ENCODE measurements around the gene PLXNA4. TPM values are rescaled to one million over a fixed set of nuclear protein-coding genes. Genes with fewer than 3 reads are reported as not detected.

The PLXNA4 gene
- total RNA-seq, 1 experiment from 2014 or later, result 0.10 TPM

DNA sequence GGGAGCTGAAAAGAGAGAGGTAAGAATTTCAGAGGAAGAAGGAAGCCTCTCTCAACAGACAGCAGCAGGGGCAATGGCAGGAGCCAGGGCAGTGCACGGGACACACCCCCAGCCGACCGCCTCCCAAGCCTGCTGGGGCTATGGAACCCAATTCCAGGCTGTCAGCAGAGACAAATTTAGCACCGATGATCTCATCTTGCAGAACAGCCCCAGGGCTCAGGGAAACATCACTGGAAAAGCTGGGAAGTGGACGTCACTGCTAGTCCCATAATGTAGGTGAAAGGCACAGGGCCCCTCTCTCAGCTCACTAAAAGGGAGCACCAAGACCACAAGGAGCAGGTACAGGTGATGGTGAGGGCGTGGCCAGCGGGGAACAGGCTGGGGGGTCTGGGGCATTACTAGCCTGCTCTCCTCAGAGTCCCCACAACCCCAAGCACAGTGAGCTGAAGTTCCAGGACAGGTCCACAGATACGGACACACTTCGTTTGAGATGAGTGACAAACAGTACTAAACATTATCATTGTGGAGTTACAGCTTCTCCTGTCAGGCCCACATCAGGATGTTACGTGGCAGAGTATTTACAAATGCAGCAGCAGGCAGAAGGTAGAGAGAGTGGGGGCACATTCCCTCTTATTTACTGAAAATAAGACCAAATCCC is 103.7 kb downstream of the PLXNA4 start:
- no peaks in the 10 kb centered on the region for H3K4me1 ChIP-seq (ENCODE audit: control insufficient read depth, insufficient read depth, low read length)

DNA sequence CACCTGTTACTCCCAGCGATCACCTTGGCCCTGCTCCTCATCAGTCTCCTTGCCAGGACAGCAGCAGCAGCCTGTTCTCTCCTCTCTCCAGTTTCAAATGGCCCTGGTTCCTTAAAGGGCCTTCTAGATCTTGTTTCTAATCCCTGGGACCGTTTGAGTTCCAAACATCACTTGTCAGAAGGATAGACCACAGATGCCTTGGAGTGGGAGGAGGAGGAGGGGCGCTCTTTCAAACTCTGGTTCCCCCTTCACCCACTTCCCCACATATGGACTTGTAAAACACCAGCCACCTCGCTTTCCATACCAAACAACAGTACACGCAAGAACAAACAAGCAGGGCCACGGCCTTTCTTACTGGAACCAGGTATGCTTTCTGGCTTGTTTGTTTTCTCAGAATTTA is 104.8 kb downstream of the PLXNA4 start:
- H3K9me3 ChIP-seq (ENCODE audit: control insufficient read depth, insufficient read depth, low read depth, low read length), result no peaks in the 10 kb centered on the region
- in situ Hi-C loops (cut with HindIII; ENCODE audit: low pct_unique_long_range_greater_than_20kb, low sequenced_read_pairs), result no loop called here
- DNase-seq (ENCODE audit: low read depth, low spot score) (no peak), ATAC-seq (no peak)
- BruUV-seq (replicated peaks), result no TSS peak
- H3K4me1 ChIP-seq (ENCODE audit: control insufficient read depth, insufficient read depth, low read length), result no peaks in the 10 kb centered on the region
- H3K36me3 ChIP-seq (ENCODE audit: control insufficient read depth, insufficient read depth, low read length), result no peaks in the 10 kb centered on the region
- no peak overlapping the region for H3K4me3 ChIP-seq (ENCODE audit: low read depth in 2 of 2, low read length in 2 of 2)
- ChIA-PET POLR2A (no interaction called here), CTCF (no interaction called here)
- intact Hi-C loops (cut with micrococcal nuclease; ENCODE audit: unreplicated experiment), result no loop called here
- TF ChIP-seq POLR2AphosphoS5 (IDR thresholded peaks at IDR 0.05; ENCODE audit: low read depth, low read length) (no peak), SIN3A (IDR thresholded peaks at IDR 0.05; ENCODE audit: borderline replicate concordance, insufficient read depth, low read depth, low read length) (no peak), TCF7L2 (IDR thresholded peaks at IDR 0.05; ENCODE audit: low read depth, low read length) (no peak)
- TF ChIP-seq, protein P1, sequence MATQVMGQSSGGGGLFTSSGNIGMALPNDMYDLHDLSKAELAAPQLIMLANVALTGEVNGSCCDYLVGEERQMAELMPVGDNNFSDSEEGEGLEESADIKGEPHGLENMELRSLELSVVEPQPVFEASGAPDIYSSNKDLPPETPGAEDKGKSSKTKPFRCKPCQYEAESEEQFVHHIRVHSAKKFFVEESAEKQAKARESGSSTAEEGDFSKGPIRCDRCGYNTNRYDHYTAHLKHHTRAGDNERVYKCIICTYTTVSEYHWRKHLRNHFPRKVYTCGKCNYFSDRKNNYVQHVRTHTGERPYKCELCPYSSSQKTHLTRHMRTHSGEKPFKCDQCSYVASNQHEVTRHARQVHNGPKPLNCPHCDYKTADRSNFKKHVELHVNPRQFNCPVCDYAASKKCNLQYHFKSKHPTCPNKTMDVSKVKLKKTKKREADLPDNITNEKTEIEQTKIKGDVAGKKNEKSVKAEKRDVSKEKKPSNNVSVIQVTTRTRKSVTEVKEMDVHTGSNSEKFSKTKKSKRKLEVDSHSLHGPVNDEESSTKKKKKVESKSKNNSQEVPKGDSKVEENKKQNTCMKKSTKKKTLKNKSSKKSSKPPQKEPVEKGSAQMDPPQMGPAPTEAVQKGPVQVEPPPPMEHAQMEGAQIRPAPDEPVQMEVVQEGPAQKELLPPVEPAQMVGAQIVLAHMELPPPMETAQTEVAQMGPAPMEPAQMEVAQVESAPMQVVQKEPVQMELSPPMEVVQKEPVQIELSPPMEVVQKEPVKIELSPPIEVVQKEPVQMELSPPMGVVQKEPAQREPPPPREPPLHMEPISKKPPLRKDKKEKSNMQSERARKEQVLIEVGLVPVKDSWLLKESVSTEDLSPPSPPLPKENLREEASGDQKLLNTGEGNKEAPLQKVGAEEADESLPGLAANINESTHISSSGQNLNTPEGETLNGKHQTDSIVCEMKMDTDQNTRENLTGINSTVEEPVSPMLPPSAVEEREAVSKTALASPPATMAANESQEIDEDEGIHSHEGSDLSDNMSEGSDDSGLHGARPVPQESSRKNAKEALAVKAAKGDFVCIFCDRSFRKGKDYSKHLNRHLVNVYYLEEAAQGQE (IDR thresholded peaks at IDR 0.05; ENCODE audit: insufficient read depth in 1 of 2, low read depth in 2 of 2, low read length in 1 of 2), result no peak
- TF ChIP-seq, protein P2, sequence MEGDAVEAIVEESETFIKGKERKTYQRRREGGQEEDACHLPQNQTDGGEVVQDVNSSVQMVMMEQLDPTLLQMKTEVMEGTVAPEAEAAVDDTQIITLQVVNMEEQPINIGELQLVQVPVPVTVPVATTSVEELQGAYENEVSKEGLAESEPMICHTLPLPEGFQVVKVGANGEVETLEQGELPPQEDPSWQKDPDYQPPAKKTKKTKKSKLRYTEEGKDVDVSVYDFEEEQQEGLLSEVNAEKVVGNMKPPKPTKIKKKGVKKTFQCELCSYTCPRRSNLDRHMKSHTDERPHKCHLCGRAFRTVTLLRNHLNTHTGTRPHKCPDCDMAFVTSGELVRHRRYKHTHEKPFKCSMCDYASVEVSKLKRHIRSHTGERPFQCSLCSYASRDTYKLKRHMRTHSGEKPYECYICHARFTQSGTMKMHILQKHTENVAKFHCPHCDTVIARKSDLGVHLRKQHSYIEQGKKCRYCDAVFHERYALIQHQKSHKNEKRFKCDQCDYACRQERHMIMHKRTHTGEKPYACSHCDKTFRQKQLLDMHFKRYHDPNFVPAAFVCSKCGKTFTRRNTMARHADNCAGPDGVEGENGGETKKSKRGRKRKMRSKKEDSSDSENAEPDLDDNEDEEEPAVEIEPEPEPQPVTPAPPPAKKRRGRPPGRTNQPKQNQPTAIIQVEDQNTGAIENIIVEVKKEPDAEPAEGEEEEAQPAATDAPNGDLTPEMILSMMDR (IDR thresholded peaks at IDR 0.05), result no peak
- no peak overlapping the region for H3K27ac ChIP-seq (ENCODE audit: low read length)
- peaks cover 18% of the 10 kb centered on the region for H3K27me3 ChIP-seq (ENCODE audit: control insufficient read depth, insufficient read depth, low read length)

More for the DNA sequence above, 103.7 kb downstream of the PLXNA4 start:
- Histone ChIP-seq H3K36me3 (ENCODE audit: control insufficient read depth, insufficient read depth, low read length) (no peaks in the 10 kb centered on the region), H3K4me3 (ENCODE audit: low read depth in 2 of 2, low read length in 2 of 2) (no peak overlapping the region), H3K9me3 (ENCODE audit: control insufficient read depth, insufficient read depth, low read depth, low read length) (no peaks in the 10 kb centered on the region), H3K27me3 (ENCODE audit: control insufficient read depth, insufficient read depth, low read length) (peaks cover 23% of the 10 kb centered on the region), H3K27ac (ENCODE audit: low read length) (no peak overlapping the region)
- ATAC-seq (no peak), DNase-seq (ENCODE audit: low read depth, low spot score) (no peak)
- ChIA-PET POLR2A (no interaction called here), CTCF (interaction anchor here (1.7 kb wide), 1 partner anchor 108 kb away, joined by 6 read pairs; no protein-coding TSS in a partner anchor)
- in situ Hi-C loops (cut with HindIII; ENCODE audit: low pct_unique_long_range_greater_than_20kb, low sequenced_read_pairs), result no loop called here
- TF ChIP-seq, protein P1 (IDR thresholded peaks at IDR 0.05; ENCODE audit: insufficient read depth in 1 of 2, low read depth in 2 of 2, low read length in 1 of 2), result no peak
- TF ChIP-seq POLR2AphosphoS5 (IDR thresholded peaks at IDR 0.05; ENCODE audit: low read depth, low read length), result no peak
- no peak for TF ChIP-seq TCF7L2 (IDR thresholded peaks at IDR 0.05; ENCODE audit: low read depth, low read length)
- no peak for TF ChIP-seq SIN3A (IDR thresholded peaks at IDR 0.05; ENCODE audit: borderline replicate concordance, insufficient read depth, low read depth, low read length)
- TF ChIP-seq, protein P2 (IDR thresholded peaks at IDR 0.05), result no peak
- BruUV-seq (replicated peaks), result no TSS peak
- intact Hi-C loops (cut with micrococcal nuclease; ENCODE audit: unreplicated experiment), result no loop called here

Data from Panc1 (cell line).